ENCODE results near the gene EFCAB12.

Gene EFCAB12

DNA sequence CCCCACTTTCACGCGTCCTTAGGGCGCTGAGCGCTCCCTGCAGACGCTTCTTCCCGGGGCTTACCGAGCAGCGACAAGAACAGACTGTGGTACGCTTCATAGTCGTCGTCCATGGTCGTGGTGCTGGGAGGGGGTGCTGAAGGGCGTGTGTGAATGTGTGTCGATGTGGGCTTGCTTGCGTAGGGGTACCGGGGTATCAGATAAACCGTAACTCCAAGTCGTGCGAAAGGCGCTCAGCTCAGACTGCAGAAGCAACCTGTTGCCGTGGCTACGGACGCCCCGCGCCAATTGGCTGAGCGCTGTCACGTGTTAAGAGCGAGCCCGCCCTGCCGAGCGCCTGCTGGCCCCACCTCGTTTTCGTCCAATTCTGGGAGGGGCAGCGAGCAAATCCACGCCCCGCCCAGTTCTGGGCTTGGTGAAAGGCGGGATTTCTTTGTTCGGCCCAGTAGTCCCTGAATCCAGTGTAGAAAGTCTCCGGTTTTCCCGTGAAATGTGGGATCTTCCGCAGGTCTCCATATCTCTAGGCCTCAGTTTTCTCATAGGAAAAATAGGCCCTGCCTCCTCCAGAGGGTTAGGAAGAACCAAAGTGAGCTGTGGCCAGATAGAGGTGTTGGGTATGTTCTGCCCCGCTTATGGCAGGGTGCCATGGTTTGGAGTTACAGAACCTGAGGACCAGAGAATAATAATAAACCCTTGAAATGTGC is at the start of gene EFCAB12:
Gene EFCAB12, minus strand, starts transcription at position 261 of the 704 bp plus-strand sequence. Its CDS starts 148 bp downstream, at position 113.
- peak within 1 kb of the TSS; percentile 65 for H3K4me3 ChIP-seq (ENCODE audit: low read length)
- peak; percentile 94 for DNase-seq (ENCODE audit: low read depth)

DNA sequence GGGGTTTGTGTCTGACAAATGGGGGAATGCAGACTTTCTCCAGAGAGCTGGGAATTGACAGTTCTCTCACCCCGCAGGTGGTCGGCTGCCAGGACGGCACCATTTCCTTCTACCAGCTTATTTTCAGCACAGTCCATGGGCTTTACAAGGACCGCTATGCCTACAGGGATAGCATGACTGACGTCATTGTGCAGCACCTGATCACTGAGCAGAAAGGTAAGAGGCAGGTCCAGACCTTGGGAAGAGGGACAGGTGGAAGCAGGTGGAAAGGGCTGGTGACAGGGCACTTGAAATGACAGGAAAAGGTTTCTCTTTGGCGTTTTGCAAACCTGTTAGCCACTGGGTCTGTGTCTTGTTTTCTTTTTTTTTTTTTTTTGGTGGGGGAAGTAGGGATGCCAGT is 48.1 kb upstream of the EFCAB12 start:
- H3K4me3 ChIP-seq (ENCODE audit: low read length) = no peak overlapping the region
- no peak for DNase-seq (ENCODE audit: low read depth)
- TF ChIP-seq, protein P1, sequence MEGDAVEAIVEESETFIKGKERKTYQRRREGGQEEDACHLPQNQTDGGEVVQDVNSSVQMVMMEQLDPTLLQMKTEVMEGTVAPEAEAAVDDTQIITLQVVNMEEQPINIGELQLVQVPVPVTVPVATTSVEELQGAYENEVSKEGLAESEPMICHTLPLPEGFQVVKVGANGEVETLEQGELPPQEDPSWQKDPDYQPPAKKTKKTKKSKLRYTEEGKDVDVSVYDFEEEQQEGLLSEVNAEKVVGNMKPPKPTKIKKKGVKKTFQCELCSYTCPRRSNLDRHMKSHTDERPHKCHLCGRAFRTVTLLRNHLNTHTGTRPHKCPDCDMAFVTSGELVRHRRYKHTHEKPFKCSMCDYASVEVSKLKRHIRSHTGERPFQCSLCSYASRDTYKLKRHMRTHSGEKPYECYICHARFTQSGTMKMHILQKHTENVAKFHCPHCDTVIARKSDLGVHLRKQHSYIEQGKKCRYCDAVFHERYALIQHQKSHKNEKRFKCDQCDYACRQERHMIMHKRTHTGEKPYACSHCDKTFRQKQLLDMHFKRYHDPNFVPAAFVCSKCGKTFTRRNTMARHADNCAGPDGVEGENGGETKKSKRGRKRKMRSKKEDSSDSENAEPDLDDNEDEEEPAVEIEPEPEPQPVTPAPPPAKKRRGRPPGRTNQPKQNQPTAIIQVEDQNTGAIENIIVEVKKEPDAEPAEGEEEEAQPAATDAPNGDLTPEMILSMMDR (IDR thresholded peaks at IDR 0.05; ENCODE audit: insufficient read depth, low read depth, low read length, missing control alignments) = no peak

More for the DNA sequence above, at the start of gene EFCAB12:
- TF ChIP-seq, protein P1 (IDR thresholded peaks at IDR 0.05; ENCODE audit: insufficient read depth, low read depth, low read length, missing control alignments) = no peak

DNA sequence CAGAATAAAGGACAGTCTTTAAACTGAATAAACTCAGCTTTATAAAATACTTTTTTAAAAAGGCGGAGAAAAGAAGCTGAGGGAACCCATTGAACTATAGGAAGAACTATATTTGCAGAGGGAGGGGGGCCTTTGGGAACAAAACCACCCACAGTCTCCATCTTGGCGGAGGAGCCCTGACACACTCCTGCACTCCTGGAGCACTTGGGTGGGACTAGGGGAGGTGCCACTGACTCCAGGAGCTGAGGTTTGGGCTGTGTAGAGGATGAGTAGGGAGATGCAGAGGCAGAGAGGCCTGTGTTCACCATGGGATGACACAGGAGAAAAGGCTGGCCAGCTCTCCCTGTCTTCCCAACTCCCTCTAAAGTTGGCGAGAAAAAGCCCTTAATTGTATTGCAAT is 47.4 kb upstream of the EFCAB12 start:
- no peak overlapping the region for H3K4me3 ChIP-seq (ENCODE audit: low read length)
- TF ChIP-seq, protein P1 (IDR thresholded peaks at IDR 0.05; ENCODE audit: insufficient read depth, low read depth, low read length, missing control alignments) = no peak
- no peak for DNase-seq (ENCODE audit: low read depth)

DNA sequence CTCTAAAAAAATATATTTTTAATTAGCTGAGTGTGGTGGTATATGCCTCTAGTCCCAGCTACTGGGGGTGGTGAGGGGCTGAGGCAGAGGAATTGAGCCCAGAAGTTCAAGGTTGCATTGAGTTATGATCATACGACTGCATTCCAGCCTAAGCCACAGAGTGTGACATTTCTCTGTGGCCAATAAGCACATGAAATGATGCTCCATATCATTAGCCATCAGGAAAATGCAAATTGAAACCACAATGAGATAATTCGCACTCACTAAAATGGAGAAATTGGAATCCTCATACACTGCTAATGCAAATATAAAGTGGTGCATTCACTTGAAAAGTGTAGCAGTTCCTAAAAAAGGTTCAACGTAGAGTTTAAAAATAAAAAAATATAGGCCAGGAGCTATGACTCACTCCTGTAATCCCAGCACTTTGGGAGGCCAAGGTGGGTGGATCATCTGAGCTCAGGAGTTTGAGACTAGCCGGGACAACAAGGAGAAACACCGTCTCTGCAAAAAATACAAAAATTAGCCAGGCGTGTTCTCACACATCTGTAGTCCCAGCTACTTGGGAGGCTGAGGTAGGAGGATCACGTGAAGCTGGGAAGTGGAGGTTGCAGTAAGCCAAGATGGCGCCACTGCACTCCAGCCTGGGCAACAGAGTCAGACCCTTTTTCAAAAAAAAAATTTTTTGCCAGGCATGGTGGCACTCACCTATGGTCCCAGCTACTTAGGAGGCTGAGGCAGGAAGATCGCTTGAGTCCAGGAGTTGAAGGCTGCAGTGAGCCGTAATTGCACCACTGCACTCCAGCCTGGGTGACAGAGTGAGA is 46.8 kb upstream of the EFCAB12 start:
- DNase-seq (ENCODE audit: low read depth) = no peak
- TF ChIP-seq, protein P1 (IDR thresholded peaks at IDR 0.05; ENCODE audit: insufficient read depth, low read depth, low read length, missing control alignments) = no peak
- H3K4me3 ChIP-seq (ENCODE audit: low read length) = no peak overlapping the region

DNA sequence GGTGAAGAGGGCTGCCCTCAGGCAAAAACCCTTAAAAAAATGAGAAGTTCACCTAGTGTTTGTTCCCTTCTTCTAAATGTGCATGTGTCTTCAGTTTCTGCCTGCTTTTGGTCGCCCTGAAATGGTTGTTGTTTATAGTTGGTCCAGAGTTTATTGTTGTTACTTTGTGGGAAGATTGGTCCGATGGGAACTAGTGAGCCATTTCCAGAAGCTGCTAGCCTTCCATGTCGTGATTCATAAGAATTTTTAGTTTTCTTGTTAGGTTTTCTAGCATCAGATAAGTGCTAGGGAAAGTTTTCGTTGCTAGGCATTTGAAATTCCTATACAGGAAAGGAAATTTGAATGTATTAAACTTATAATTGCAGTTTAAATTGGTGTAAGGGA is 45.3 kb upstream of the EFCAB12 start:
- no peak for DNase-seq (ENCODE audit: low read depth)
- TF ChIP-seq, protein P1 (IDR thresholded peaks at IDR 0.05; ENCODE audit: insufficient read depth, low read depth, low read length, missing control alignments) = no peak
- H3K4me3 ChIP-seq (ENCODE audit: low read length) = no peak overlapping the region

DNA sequence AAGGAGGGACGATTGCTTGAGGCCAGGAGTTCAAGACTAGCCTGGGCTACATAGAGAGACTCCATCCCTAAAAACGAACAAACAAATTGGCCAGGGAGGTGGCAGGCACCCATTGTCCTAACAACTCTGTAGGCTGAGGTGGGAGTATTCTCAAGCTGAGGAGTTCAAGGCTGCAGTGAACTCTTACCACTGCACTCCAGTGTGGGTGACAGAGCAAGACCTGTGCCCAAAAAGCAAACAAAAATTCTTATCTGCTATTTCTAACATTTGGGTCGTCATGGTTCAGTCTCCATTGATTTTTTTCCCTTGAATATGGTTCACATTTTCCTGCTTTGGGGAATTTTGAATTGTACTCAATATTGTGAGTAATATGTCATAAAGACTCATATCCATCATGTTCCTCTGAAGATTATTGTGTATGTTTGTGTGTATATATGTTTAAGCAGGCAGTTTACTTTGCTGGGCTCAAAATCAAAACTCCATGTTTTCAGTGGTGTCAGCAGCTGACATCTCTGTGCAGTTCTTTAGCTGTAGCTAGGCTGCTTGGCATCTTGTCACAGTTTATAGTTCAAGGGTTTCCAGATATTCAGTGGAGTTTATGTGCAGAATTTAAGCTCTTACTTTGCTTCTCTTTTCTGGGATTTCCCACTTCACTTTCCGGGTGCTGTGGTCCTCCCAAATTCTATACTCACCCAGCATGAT is 44.8 kb upstream of the EFCAB12 start:
- no peak for DNase-seq (ENCODE audit: low read depth)
- TF ChIP-seq, protein P1 (IDR thresholded peaks at IDR 0.05; ENCODE audit: insufficient read depth, low read depth, low read length, missing control alignments) = no peak
- H3K4me3 ChIP-seq (ENCODE audit: low read length) = no peak overlapping the region

Data from epithelial cell of esophagus (primary cell).